ENCODE results near the gene THRA. TPM values are rescaled to one million over a fixed set of nuclear protein-coding genes. Genes with fewer than 3 reads are reported as not detected.

THRA gene
- total and polyA plus RNA-seq, 11 donors = 50.6 to 105 (median 69.8) TPM

DNA sequence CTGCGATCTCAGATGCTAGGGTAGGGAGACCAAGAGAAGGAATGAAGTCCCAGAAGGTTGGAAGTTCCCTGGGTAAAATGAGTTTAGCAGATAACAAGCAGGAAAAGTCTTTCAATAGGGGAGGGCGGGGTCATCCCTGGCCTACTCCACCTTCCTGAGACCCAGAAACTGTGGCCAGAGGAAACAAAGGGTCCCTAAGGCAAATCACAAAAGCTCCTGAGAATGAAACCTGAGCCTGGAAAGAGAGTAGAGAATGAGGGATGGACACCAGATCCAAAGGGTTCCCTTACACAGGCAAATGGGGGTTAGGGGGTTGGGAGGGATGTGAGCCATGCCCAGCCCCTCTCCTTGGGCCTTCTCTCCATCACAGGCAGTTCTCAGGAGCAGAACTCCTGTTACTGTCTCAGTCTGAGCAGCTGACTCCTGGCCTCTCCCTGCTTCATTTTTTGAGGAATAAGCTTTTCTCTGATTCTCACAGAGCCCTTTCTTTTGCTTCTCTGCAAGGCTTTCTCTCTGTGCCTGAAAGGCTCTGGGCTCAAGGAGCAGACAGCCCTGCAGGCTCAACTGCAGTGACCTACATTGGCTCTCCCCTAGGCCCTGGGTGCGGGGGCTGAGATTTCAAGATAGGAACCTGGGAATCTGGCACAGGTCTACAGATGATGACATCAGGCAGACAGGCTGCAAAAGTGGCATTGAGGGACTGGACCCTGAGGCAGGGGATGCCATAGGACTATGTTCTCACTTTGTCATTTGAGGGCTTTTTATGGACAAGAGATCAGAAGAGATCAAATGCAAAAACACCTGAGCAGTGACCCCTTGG is 47.5 kb downstream of the THRA start:
- H3K27me3 ChIP-seq = no peaks in the 10 kb centered on the region
- H3K4me3 ChIP-seq = peak overlapping the region in 6 of 12 donors; percentile 18 to 47 (median 41)
- peak overlapping the region; percentile 72 to 100 (median 95) for H3K27ac ChIP-seq
- ATAC-seq (no peak), DNase-seq (peak in 2 of 5 donors; percentile 44 to 62)
- intact Hi-C loops (cut with DNase I) = loop anchor here in 7 of 10 donors (2.0 to 10.0 kb wide), 8 partner anchors 23 to 95 kb away; partner anchors contain the start of genes THRA (in 4 of the 7) and CSF3 (in 1 of the 7)
- WGBS, 4 donors = 41 to 59% (median 51%) methylated on average over 3 of the region's 3 CpGs
- TF ChIP-seq, protein P1, sequence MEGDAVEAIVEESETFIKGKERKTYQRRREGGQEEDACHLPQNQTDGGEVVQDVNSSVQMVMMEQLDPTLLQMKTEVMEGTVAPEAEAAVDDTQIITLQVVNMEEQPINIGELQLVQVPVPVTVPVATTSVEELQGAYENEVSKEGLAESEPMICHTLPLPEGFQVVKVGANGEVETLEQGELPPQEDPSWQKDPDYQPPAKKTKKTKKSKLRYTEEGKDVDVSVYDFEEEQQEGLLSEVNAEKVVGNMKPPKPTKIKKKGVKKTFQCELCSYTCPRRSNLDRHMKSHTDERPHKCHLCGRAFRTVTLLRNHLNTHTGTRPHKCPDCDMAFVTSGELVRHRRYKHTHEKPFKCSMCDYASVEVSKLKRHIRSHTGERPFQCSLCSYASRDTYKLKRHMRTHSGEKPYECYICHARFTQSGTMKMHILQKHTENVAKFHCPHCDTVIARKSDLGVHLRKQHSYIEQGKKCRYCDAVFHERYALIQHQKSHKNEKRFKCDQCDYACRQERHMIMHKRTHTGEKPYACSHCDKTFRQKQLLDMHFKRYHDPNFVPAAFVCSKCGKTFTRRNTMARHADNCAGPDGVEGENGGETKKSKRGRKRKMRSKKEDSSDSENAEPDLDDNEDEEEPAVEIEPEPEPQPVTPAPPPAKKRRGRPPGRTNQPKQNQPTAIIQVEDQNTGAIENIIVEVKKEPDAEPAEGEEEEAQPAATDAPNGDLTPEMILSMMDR (IDR thresholded peaks at IDR 0.05) = no peak
- no peak for TF ChIP-seq POLR2A (IDR thresholded peaks at IDR 0.05)
- H3K9me3 ChIP-seq = no peaks in the 10 kb centered on the region
- no peaks in the 10 kb centered on the region for H3K36me3 ChIP-seq
- H3K4me1 ChIP-seq = peaks cover 37 to 89% (median 84%) of the 10 kb centered on the region in 12 donors

DNA sequence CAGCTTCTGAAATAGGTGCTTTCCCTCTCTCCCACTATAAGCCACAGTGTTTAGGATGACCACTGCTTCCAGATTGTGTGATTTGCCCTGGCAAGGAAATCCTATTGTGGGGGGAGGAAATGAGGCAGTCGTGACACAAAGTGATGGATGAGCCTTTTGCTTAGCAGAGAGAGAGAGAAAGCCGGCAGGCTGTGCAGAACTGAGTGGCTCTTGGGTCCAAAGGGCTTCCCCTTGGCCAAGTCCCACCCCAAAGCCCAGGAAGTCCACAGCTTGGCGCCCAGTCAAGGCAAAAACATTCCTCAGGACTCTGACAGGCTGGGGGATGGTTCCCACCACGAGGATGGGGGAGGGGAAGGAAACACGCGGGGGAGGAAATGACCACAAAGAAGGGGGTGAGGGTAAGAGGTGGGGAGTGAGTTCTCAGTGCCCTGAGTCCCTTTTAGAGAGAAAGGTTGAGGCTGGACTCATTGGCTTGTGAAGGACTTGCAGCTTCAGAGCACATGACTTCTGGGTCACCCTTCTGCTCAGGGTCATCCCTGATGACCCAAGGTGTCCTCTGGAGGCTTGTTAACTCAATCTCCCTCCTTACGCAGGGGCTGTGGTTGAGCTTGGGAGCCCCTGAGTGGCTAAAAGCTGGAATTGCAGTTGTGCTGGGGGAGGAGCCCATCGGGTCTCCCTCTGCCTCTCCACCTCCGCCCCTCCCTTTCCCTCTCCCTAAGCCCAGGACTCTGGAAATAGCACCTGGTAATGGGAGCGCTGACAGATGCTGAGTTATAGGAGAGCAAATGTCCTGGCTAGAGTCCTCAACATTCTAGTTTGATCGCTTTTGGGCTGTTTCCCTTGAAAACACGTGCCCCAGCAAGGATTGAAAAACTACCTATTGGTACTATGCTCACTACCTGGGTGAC is 48.7 kb downstream of the THRA start:
- H3K9me3 ChIP-seq = no peaks in the 10 kb centered on the region
- no peaks in the 10 kb centered on the region for H3K36me3 ChIP-seq
- H3K27ac ChIP-seq = peak overlapping the region; percentile 72 to 100 (median 95)
- DNase-seq (peak; percentile 92 to 96 (median 95)), ATAC-seq (peak; percentile 65 to 79 (median 74))
- intact Hi-C loops (cut with DNase I) = loop anchor here in 9 of 10 donors (1.0 to 10.0 kb wide), 15 partner anchors 11 to 97 kb away; partner anchors contain the start of genes THRA (in 7 of the 9), CSF3 (in 1 of the 9) and NR1D1 (in 1 of the 9)
- H3K4me3 ChIP-seq = peak overlapping the region in 8 of 12 donors; percentile 1 to 47 (median 34)
- TF ChIP-seq POLR2A (IDR thresholded peaks at IDR 0.05) = peak in 1 of 2 donors; percentile 30
- TF ChIP-seq, protein P1 (IDR thresholded peaks at IDR 0.05) = peak; percentile 78 to 96 (median 88)
- no peaks in the 10 kb centered on the region for H3K27me3 ChIP-seq
- H3K4me1 ChIP-seq = peaks cover 37 to 77% (median 73%) of the 10 kb centered on the region in 12 donors
- 0 to 1% (median 1%) methylated on average over 12 of the region's 12 CpGs for WGBS, 4 donors

DNA sequence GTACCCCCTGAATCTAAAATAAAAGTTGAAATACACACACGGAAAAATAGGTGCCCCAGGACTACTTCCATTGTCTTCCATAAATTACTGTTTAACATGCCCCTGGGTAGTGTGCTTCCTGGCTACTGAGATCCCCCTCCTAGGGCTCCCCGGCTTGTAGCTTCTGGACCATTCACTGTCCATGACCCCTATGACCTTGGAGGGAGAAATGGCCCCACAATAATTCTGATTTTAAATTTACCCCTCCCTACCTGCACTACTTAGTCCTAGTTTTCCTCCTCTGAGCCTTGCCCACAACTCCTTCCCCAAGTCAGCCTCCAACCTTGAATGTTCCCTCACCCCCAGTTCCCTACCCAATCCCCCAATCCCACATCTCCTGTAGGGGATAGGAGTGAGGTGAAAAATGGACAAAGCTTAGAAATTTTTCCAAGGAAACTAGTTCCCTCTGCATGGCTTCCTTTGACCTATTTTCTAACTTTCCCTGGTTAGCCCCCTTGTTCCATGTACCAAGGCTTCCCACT is 49.5 kb downstream of the THRA start:
- peak overlapping the region in 6 of 12 donors; percentile 45 to 58 (median 52) for H3K4me3 ChIP-seq
- TF ChIP-seq, protein P1 (IDR thresholded peaks at IDR 0.05) = no peak
- TF ChIP-seq POLR2A (IDR thresholded peaks at IDR 0.05) = no peak
- peak overlapping the region; percentile 72 to 100 (median 95) for H3K27ac ChIP-seq
- DNase-seq (no peak), ATAC-seq (no peak)
- no peaks in the 10 kb centered on the region for H3K9me3 ChIP-seq
- H3K27me3 ChIP-seq = no peaks in the 10 kb centered on the region
- H3K4me1 ChIP-seq = peaks cover 37 to 69% (median 66%) of the 10 kb centered on the region in 12 donors
- intact Hi-C loops (cut with DNase I) = loop anchor here in 9 of 10 donors (1.0 to 10.0 kb wide), 12 partner anchors 15 to 97 kb away; partner anchors contain the start of genes THRA (in 6 of the 9) and CSF3 (in 1 of the 9)
- 15 to 23% (median 21%) methylated on average over 2 of the region's 2 CpGs for WGBS, 4 donors
- no peaks in the 10 kb centered on the region for H3K36me3 ChIP-seq
